ENCODE measurements around the gene BCAR3. TPM values are rescaled to one million over a fixed set of nuclear protein-coding genes. Genes with fewer than 3 reads are reported as not detected.

Gene BCAR3
- 50.1 and 60.0 TPM in 2 replicates for total RNA-seq (2014; rRNA removed; shearing (Covaris generic))

DNA sequence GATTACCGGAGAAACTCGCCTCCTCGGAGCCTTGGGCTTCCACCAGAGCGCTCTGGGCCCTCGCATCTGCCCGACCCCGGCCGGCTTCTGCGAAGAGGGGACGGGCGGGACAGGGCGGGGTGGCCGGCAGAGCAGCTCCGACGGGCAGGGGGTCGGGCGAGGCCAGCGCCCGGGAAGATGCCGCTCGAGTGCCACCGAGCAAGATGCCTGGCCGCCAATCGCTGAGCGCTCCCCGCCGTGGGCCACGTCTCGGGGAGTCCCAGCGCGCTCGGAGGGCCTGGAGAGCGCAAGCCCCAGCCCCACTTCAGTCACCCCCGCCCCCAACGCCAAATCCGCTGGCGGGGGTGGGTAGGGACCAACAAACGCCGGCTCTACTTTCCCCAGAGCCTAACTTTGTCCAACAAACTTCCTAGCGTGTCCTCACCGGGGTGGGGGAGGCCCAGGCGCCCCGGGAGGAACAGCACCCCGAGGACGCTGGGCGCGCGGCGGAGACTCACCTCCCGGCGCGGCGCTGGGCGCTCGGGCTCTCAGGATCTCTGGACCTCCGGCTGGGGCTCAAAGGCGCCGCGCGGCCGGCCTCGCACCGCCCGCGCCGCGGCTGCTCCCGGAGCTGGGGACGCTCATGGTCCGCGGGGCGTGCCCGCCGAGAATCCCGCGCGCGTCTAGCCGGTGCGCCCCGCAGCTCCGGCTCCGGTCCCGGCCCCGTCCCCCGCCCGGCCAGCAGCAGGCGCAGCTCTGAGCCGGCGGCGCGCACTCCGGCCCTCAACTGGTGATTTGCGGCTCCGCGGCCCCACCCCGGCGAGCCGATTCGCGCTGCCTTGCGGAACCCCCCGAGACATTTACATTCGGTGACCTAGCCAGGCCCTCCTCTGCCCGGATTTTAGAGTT lies at the start of gene BCAR3:
BCAR3 (minus strand) TSS at position 737 of the 888 bp plus-strand sequence. CDS start 6,907 bp downstream, outside the sequence.
- DNase-seq (ENCODE audit: low read depth), result peak; percentile 86

DNA sequence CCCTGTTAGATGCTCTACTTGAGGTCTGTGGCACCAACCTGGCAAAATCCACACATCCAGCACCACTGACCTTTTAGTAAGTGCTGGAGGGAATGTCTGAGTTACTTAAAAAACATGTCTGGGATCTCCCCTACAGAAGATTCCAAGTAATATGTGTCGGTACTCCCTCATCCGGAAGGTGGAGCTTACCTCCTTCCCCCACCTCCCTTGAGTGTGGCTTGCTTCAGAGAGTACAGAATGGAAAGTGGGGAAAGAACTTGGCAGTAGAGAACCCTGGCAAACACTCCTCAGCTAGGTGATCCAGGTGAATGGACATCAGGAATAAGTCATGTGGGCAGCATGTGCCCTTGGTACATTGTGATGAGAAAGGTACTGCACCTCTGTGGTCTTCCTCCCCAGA lies 49.0 kb upstream of the BCAR3 start:
- DNase-seq (ENCODE audit: low read depth), result no peak

DNA sequence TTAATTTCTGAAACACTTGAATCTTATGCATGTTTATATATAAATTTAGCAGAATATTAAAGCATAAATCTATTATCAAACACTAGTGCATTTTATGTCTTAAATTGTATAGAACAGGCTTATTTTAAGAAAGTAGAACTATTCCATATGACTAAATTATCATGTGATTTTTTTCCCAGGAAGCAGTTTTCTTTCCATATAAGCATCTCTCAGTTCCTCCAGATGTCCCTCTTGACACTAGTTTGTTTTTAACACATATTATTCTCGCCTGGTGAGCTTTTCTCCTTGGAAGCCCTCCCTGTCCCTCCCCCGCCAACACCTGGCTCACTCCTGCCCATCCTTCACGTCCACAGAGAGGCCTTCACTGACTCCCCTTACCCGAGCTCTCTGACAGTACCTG lies 48.3 kb upstream of the BCAR3 start:
- no peak for DNase-seq (ENCODE audit: low read depth)

DNA sequence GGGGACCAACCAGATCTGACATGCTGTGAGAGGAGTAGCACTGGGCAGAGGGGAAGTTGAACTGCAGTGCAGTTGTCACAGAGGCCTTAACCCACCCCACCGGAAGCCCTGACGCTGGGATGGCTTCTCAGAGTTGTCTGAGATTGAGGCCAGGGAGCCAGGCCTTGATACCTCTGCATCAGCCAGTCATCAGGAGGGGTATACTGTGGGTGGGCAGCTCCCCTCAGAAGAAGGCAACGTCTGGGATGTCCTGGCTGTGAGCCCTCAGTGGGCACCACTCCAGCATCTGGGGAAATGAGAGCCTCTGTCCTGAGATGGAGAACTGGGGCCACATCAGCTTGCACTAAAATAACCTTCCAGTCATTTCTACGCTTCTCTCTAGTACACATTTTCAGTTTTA lies 47.9 kb upstream of the BCAR3 start:
- no peak for DNase-seq (ENCODE audit: low read depth)

DNA sequence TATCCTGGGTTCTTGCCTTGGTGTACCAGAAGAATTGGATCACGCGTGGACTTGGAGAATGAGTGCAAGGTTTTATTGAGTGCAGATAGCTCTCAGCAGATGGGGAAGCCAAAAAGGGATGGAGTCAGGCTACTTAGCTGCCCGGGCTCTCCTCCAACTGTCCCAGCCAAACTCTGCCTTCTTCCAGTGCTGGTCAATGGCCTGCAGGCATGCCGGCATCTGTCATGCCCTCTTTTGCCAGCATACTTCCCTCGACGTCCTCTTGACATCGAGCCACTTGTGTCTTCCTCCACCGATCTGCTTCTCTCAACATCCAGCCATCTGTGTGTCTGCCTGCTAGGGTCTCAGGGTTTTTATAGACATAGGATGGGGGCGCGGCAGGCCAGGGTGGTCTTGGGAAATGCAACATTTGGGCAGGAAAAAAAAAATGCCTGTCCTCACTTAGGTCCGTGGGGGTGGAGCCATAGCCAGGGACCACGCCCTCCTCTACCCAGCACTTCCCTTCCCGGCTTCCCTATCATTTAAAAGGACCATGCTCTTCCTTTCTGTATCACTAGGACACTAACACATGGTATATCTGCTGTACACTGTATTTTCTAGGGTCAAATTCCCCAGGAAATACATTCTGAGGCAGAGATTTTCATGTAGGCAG lies 47.0 kb upstream of the BCAR3 start:
- peak; percentile 38 for DNase-seq (ENCODE audit: low read depth)

DNA sequence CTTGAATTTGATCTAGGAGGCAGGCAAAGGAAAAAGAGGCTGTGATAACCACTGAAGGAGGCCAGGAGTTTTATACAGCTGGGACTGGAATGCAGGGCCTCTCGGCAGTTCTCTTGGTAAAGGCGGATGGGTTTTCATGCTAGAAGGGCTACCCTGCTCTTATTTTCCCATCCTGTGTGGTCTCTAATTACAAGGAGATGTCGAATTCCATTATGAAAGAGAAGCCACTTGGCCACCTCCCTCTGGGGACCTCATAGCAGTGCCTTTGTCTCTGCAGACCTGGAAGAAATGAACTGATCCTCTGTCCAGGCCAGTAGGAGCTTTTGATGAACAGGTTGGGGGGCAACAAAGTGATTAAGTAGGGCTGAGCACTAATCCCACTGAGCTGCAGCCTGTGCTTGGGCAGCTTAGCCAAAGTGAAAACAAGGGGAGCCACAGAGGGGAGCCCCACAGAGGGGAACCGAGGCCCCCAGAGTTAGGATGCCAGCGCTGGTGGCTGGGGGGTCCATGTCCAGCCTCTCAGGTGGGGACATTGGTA lies 42.2 kb upstream of the BCAR3 start:
- no peak for DNase-seq (ENCODE audit: low read depth)

DNA sequence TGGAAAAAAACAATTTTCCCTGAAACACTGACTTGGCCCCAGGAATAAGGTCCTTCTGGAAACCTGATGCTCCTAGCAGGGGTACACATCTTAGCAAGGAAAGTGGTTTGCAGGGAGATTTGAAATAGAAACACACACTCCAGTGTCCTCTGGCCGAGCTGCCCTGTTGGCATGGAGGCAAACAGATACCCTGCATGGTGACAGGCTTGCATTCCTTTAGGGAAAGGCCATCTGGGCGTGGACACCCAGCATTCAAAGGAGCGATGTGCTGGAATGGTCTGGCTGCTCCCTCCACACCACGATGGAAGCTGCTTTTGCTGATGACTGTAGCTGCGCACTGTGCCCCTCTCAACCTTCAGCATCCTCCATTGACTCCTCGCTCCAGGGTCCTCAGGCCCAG lies 41.5 kb upstream of the BCAR3 start:
- DNase-seq (ENCODE audit: low read depth), result peak; percentile 62

DNA sequence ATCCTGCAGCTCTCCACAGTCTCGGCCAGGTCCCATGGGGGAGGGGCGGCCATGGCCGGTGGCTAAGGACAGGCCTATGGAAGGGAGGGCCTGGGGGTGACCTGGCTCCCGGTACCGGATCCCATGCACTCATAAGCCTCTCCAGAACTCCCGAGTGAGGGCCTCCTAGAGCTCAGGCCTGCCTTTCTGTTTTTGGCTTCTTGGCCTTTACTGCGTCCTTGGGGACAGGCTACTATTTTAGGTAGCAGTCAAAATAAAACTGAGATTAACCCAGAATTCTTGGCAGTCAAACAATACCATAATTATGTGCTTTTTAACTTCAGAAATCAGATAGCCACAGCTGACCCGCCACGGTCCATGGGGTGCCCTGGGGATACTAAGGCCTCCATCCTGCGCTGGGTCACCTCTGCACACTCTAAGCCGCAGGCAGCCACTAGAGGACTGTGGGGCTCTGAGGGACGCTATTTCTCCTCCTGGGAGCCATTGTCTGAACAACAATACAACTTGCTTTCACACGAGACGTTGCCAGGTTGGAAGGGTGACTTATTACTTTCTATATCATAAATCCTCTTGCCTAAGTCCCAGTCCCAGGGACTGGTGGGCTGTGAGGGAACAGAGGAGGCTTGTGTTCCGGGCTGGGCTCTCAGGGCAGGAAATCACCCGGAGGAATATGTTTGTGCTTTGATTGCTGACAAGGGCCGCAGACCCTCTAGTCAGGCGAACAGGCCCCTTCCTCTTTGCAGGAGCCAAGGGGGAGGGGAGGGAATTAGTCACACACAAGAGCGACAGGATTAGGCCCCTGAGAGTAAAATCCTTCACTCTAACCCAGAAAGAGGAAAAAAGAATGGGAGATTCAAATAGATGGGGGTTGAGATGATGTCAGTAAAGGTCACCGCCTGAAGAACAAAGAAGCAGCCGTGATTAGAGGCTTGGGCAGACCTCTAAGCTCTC lies 40.7 kb upstream of the BCAR3 start:
- DNase-seq (ENCODE audit: low read depth), result peak; percentile 81

DNA sequence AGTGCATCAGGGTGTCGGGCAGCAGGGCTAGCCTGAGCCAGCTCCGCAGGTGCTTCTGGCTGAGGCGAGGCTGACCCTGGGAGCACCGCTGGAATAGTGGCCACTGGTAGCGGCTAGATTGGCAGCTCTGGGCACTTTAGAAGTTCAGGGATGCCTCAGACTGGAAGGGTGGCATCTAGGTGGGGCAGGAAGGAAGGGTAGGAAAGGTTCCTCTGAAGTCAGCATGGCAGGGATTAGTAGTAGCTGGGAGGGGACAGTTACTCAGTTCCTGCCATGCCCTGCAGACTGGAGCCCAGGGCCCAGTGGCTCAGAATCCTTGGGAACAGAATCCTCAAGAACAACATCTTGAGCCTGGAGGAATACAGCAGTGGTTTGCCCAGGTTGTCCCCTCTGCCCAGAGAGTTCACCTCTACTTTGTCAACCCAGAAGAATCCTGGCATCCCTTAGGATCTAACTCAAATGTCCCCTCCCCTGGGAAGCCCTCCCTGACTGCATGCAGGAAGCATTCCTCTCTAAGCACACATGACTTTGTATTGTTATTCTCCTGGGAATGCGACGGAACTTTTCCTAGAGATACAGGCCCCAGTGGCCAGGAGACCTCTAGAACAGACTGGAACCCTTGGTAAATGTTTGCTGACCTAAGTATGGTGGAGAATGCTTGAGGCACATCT lies 39.5 kb upstream of the BCAR3 start:
- no peak for DNase-seq (ENCODE audit: low read depth)

DNA sequence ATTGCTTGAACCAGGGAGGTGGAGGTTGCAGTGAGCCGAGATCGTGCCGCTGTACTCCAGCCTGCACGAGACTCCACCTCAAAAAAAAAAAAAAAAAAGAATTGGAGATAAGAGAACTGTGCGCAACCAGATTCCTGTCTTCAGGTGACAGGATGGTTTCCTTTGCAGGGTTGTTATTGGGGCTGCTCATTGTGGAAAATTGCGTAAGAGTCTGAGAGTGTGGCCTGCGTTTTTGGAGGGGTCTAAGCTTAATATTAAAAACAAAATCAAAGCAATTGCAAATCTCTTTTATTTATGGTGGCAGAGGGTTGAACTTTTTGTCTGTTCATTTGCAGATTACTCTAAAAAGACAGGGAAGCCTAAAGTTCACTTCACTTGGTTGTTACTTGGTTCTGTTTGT lies 36.0 kb upstream of the BCAR3 start:
- DNase-seq (ENCODE audit: low read depth), result no peak

DNA sequence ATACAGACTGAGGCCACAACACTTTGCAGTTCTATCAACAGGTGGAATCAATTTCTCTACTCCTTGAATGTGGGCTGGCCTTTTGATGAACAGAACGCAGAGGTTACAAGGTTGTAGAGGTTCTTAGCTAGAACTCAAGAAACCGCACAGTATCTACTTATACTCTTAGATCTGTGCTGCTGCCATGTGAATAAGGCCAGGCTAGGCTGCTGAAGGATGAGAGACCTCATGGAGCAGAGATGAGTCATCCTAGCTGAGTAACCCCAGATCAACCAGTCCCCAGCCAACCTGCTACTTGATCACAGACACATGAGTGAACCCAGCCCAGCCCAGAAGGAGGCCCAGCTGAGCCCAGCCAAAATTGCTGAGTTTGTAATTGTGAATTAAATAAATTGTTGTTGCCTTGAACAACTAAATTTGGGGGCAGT lies 35.3 kb upstream of the BCAR3 start:
- DNase-seq (ENCODE audit: low read depth), result peak; percentile 69

DNA sequence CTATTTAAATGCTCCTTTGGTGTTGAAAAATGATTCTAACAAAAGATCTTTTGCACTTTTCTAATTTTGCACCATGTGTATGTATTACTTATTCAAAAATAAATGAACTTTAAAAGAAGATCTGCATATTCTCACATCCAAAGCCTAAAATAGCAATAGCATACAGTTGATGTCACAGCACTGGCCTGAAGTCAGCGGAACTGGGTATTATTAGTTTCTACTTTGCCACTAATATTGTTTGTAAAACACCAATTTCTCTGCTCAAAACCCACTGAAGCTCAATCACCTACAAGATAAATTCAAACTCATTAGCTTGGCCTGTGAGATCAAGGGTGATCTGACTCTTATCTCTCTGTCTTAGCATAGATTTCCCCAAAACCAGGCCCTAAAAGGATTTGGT lies 34.5 kb upstream of the BCAR3 start:
- no peak for DNase-seq (ENCODE audit: low read depth)

DNA sequence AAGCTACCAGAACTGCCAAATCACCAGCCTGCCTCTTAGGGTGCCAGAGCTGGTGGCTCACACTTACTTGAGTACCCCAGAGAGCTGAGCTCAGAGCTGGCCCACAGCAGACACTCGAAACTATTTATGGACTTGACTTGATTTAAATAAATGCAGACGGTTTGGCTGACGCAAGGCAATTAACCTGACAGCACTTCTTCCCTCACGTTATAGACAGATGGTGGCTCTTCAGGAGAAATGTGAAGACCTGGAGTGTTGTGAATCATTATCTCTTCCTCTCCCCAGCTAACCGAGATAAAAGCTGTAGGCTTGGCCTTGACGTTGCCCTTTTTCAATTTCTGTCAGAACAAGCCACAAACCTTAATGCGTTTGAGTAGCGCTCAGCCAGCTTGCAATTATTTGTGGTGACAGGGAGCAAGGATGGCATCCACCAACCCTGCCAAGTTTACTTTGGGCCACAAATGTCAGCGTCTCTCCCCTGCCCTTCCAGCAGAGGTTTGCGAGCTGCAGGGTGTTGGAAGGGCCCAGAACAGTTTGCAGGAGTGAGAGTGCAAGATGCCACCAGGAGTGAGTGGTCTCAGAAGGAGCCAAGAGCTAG lies 34.0 kb upstream of the BCAR3 start:
- DNase-seq (ENCODE audit: low read depth), result peak; percentile 94

DNA sequence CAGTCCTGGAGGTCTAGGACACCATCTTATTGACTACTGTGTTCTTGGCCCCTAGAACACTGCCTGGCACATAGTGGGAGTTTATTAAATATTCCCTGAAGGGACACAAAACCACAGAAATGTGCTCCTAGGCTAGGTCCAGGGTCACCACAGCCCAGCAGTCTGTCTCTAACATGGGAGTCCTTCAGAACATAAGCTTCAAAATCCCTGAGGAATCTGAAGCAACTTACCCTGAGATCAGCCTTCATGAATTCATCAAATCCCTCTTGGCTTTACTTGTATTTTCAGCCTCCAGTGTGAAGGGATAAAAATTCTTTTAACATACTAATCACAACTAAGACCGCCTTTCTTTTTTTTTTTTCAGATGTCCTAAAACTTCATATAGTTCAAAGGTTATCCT lies 32.7 kb upstream of the BCAR3 start:
- no peak for DNase-seq (ENCODE audit: low read depth)

DNA sequence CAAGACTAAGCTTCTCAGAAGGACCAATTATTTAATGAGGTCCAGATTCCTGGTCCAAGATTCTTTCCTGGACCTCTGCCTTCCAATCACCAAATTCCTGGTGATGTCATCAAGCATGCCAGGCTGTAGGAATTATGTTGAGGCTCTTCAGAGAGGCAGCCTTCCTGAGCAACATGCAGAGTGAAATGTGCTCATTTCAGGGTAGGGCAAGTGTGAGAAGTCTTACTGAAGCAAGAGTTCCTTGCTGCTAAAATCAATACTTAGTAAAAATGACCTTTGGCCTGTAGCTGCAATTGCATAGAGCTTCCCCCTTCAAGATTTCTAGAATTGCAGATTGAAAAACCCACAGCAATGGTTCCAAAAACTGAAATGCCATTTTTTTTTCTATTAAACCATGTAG lies 31.7 kb upstream of the BCAR3 start:
- DNase-seq (ENCODE audit: low read depth), result no peak

DNA sequence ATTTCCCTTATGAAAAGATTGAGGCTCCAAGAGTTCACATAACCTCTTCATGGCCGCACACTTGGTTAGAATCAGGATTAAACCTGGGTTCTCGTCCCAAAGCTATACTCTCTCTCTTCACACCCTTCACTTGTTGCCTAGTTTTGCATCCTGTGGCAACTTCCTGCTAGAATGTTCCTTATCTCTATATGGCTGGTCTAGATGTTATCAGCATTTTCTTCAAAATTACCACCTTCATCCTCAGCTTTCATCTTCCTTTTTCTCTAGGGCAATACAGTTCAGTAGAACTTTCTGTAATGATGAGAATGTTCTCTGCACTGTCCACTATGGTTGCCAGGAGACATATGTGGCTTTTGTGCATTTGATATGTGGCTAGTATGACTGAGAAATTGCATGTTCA lies 31.1 kb upstream of the BCAR3 start:
- no peak for DNase-seq (ENCODE audit: low read depth)

DNA sequence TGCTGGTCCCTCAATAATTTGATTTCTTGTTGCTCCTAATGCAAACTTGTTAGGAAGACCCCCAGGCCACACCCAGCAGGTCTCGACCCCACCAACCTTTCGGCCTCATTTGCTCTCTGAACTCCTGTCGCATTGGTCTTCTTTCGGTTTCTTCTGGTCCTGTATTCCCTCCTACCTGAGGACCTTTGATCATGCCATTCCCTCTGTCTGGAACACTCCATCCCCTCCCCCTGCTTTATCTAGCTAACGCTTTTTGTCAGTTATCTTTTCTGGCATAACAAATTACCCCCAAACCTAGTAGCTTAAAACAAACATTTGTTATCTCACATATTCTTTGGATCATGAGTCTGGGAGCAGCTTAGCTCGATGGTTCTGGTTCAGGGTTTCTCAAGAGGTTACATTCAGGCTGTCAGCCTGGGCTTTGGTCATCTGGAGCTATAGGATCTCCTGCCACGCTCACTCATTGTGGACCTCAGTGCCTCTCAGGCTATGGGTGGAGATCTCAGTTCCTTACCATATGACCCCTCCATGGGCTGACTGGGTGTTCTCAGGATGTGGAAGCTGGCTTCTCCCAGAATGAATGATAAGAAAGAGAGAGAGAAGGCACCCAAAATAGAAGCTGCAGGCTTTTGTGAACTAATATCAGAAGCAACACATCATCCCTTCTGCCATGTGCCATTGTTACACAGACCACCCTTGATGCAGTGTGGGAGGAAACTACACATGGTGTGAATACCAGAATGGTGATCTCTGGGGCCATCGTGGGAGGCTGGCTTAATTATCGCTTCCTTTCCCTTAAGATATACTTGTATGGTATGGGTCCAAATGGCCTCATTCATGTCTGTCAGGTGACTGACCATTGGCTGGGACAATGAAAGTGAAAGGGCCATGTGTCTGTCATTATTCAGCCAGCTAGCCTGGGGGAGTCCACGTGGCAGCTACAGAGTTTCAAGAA lies 29.1 kb upstream of the BCAR3 start:
- DNase-seq (ENCODE audit: low read depth), result peak; percentile 32

DNA sequence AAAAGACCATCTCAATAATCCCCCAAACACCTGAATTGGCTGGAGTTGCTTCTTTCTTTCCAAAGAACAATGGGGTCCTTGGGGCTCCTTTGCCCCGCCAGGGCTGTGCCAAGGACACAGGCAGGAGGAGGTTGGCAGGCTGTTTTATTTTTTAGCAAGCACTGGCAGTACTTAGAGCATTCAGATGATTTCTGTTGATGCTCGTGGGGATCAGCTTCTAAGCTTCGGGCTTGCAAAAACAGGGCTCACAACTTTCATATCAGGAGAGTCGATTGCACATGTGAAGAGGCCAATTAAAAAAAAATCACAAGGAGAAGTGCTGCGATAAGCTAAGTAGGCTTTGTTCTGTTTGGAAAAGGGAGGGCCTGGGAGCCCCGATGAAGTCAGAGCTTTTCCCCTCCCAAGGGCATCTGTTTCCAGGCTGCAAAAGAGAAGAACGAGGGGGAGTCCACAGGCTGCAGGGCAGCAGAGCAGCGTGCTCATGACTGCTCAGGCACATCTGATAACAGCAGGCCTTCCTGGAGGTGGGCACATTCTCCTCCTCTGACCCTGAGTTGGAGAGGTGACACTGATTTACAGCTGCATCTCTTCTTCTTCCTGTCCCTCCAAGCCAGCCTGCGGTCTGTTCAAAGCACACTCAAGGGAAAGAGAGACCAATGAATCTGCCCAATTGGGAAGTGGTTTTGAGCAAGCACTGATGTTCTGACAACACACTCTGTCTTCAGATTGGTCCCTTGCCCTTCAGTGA lies 27.3 kb upstream of the BCAR3 start:
- DNase-seq (ENCODE audit: low read depth), result peak; percentile 83

DNA sequence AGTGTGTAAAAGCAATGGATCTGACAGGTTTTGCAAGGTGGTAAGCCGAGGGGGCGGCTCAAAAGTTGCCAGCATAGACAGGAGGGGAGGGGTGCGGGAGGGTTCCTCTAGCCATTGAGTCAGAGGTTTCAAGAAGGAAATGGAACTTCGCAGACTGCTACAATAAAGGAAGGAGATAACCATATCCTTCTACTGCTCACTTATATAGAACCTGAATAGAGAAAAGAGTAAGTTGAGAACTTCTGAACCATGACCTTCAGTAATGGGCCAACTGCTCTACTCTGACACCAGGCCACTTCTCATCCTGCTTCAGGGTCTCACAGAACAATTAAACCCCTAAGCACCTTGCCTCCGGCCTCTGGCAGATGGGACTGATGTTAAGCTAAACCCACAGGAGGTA lies 26.3 kb upstream of the BCAR3 start:
- DNase-seq (ENCODE audit: low read depth), result no peak
